Measurements from ENCODE around the gene CST2. TPM values are rescaled to one million over a fixed set of nuclear protein-coding genes. Genes with fewer than 3 reads are reported as not detected.
"Not testable (repeated sequence)": the region's sequence is repeated elsewhere in the genome, so short reads cannot be mapped to it uniquely, and the experiment has no call there.

The CST2 gene, protein sequence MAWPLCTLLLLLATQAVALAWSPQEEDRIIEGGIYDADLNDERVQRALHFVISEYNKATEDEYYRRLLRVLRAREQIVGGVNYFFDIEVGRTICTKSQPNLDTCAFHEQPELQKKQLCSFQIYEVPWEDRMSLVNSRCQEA
- total RNA-seq, result not detected in 2 replicates

DNA sequence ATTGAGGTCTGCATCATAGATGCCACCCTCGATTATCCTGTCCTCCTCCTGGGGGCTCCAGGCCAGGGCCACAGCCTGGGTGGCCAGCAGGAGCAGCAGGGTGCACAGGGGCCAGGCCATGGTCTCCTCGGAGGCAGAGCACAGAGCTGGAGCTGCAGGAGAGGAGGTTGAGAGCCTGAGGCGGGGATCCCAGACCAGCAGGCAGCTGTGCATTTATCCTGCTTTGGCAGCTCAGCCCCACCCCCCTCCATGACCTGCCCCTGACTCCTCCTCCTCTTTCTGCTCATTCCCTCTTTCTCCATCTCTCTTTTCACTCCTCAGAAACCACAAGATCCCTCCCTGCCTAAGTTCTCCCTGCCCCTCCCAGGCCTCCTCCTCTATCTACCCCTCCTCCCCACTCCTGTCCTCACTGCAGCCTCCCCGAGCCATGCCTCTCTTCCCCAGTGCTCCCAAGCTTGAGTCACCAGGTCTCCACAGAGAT lies at the start of gene CST2:
CST2 (minus strand) TSS at position 189 of the 481 bp plus-strand sequence; CDS start at position 120, 69 bp downstream.
- intact Hi-C loops (cut with micrococcal nuclease), result no loop called here

DNA sequence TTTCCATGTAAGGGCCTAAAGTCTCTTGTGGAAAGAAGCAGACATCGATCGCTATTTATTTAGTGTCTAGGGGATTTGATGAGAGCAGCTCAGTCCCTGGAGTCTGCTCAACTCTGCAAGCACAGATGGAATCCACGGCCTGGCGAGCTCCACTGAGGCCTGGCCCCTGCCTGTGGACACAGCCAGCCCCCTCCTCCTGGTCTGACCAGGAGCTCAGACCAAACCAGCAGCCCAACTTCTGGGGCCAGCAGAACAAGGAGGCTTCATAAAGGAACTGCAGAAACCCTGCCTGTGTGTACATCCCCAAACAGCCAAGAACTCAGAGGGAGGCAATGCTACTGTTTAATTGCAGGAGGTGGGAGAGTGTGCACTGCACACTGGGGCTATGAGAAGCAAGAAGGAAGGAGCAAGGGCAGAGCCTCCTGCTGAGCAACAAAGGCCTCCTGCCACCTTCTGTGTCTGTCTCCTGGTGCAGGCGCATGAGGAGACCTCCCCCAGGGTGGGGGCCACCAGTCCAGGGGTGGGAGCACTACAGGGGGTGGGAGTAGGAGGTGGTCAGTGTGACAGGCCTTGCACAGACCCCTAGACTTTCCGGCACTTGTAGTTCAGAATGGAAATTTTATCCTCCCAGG lies 49.2 kb upstream of the CST2 start:
- intact Hi-C loops (cut with micrococcal nuclease), result no loop called here

- intact Hi-C loops (cut with micrococcal nuclease), result no loop called here
Observed at GRCh38 chr20:23874747-23875146, 48.2 kb upstream of the CST2 start.

DNA sequence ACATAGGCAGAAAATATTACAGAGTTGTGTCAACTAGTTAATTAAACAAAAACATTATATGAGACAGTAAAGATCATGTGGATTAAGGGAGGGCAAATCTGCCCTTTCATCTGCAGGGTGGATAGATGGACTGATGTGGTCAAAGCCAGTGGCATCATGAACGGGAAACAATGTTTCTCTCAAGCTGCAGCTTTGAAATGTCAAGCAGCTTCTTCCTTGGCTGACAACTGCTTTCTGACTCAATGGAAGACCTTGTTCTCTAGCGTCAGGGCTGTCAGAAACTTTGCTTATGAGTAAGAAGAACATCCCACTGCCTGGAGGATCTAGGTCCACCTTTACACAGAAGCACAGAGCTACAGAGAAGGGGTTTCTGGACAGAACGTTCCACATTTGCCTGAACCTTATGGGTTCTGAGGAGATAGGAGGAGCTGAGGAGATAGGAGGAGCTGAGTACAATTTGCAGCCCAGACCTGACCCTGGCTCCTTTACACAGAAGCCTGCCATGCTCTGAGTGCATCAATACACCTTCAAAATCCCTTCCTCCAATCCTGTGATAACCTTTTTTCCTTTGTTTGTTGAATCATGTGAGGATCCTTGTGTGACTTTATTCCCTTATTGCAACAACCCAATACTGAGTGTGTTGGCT lies 47.0 kb upstream of the CST2 start:
- intact Hi-C loops (cut with micrococcal nuclease), result no loop called here

DNA sequence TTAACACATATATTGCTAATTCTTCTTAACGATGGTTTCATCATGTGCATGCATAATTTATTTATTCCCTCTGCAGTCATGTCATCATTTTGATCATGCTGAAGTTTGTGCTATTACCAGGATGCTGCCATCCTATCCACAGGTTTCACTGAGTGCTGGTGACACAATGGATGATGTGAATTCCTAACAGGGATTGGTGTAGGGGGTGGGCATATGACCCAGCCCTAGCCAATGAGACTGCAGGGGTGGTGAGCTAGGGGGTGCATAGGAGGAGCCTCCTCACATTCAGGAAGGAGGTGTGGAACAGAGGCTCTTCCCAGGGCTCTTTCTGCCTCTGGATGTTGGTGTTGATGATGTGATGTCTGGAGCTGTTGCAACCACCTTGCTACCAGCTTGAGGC lies 45.5 kb upstream of the CST2 start:
- intact Hi-C loops (cut with micrococcal nuclease), result no loop called here

- intact Hi-C loops (cut with micrococcal nuclease), result no loop called here
Observed at GRCh38 chr20:23870461-23870860, 43.9 kb upstream of the CST2 start.

DNA sequence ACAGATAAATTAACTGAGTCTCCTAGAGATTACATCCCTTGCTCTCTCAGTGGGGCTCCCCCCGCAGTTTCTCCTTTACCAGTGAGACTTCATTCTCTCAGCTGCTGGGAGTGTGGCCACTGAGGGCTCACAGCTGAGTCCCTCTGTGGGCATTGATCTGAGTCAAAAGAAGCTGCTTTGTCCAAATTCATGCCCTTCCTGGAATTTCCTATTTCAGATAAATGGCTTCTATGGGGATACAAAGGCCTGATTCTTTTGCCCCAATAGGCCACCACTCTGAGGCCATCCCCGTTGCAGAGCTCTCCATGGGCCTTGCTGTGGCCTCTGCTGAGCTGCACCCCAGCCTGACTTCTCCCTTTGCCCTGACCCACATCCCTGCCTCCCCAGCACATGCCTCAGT lies 43.0 kb upstream of the CST2 start:
- intact Hi-C loops (cut with micrococcal nuclease), result no loop called here

GRCh38 chr20:23868321-23868720 lies 41.8 kb upstream of the CST2 start:
- intact Hi-C loops (cut with micrococcal nuclease), result no loop called here

DNA sequence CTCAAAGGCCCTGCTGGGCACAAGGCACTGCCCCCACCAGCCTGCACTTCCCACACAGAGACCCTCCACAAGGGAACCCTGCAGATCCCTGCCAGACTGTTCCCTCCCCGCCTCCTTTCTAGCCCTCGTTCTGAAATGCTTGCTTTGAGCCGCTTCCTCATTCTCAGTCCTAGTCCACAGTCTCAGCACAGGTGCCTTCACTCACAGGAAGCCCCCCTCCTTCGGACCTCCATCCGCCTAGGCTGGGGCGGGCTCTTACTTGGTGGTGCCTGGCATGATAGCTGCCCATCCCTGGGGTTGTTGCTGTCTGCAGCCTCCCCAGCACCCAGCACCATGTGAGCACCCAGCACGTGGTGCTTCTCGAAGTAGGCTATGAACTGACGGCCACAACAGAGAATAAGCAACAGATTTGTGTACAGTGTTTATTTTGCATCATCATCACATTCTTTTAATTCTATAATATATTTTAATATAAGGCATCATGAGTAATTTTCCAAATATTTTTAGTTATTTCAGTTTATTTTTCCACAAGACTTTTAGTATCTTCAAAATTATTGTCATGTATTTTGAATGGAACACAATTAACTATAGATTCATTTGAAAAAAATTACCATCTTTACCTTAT lies 40.7 kb upstream of the CST2 start:
- intact Hi-C loops (cut with micrococcal nuclease), result no loop called here

- intact Hi-C loops (cut with micrococcal nuclease), result not testable (repeated sequence)
Observed at GRCh38 chr20:23860771-23861170, 34.2 kb upstream of the CST2 start.

- intact Hi-C loops (cut with micrococcal nuclease), result no loop called here
Observed at GRCh38 chr20:23857962-23858595, 31.6 kb upstream of the CST2 start.

GRCh38 chr20:23856736-23857135 lies 30.2 kb upstream of the CST2 start:
- intact Hi-C loops (cut with micrococcal nuclease), result no loop called here

DNA sequence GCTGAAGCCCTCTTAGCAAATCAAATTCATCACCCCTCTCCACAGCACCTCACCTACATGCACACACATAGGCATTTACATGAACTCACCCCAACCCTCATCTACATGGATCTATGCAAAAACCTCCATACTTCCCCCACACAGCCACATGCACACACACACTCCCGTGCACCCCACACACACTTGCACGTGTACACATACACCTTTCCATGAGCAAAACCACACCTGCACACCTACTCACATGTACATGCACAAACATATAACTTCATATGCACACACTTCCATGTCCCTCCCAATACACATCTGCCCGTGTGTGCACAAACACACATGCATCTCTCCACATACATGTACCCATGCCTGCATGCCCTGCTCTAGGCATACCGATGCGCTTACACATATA lies 29.7 kb upstream of the CST2 start:
- intact Hi-C loops (cut with micrococcal nuclease), result no loop called here

- intact Hi-C loops (cut with micrococcal nuclease), result no loop called here
Observed at GRCh38 chr20:23841693-23842092, 15.2 kb upstream of the CST2 start.

DNA sequence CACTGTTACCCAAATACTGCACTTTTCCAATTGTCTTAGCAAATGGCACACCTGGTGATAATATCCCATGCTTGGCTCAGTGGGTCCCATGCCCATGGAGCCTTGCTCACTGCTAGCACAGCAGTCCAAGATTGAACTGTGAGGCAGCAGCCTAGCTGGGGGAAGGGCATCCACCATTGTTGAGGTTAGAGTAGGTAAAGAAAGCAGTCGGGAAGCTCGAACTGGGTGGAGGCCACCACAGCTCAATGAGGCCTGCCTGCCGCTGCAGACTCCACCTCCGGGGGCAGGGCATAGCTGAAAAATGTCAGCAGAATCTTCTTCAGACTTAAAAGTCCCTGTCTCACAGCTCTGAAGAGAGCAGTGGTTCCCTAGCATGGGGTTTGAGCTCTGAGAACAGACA lies 9.2 kb upstream of the CST2 start:
- intact Hi-C loops (cut with micrococcal nuclease), result no loop called here

- intact Hi-C loops (cut with micrococcal nuclease), result no loop called here
Observed at GRCh38 chr20:23832775-23833513, 6.4 kb upstream of the CST2 start.

DNA sequence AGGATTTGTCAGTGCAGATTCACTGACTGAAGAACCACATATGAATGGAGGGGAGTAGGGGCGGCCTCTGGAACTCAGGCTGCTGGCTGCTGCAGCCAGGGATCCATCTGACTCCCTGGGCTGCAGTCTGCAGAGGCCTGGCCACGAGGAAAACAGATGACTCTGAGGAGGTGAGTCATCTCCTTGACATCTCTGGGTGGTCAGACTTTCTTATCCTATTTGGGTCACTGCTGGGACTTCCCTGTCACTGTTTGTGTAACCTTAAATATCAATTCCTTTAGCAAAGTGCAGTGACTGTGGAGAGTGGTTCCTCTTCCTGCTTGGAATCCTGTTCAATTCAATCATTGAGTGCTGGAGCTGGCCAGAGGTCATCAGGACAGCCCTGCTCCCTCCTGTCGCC lies 5.4 kb upstream of the CST2 start:
- intact Hi-C loops (cut with micrococcal nuclease), result not testable (repeated sequence)

DNA sequence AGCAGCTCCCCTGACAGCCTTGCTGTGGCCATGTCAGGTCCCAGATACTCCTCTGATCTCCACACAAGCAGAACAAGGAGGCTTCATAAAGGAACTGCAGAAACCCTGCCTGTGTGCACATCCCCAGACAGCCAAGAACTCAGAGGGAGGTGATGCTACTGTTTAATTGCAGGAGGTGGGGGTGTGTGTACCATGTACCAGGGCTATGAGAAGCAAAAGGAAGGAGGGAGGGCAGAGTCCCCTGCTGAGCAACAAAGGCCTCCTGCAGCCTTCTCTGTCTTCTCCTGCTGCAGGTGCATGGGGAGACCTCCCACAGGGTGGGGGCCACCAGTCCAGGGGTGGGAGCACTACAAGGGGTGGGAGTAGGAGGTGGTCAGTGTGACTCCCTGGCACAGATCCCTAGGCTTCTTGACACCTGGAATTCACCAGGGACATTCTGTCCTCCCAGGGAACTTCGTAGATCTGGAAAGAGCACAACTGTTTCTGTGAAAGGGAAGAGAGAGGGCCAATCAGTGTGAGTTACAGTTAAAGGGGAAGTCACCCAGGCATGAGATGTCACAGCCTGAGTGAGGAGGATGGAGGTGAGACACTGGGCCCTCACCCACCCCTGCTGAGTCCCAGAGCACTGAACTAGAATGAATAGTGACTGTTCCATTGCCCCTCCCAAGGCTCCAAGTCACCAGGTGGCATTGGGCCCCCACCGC lies 2.8 kb downstream of the CST2 start:
- intact Hi-C loops (cut with micrococcal nuclease), result no loop called here

GRCh38 chr20:23823111-23823510 lies 3.4 kb downstream of the CST2 start:
- intact Hi-C loops (cut with micrococcal nuclease), result no loop called here

- intact Hi-C loops (cut with micrococcal nuclease), result no loop called here
Observed at GRCh38 chr20:23820493-23820892, 6.0 kb downstream of the CST2 start.

DNA sequence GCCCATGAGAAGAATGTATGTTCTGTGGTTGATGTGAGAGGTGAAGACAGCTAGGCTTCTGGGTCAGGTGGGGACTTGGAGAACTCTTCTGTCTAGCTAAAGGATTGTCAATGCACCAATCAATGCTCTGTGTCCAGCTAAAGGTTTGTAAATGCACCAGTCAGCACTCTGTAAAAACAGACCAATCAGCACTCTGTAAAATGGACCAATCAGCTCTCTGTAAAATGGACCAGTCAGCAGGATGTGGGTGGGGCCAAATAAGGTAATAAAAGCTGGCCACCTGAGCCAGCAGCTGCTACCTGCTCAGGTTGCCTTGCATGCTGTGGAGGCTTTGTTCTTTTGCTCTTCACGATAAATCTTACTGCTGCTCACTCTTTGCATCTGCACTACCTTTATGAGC lies 15.0 kb downstream of the CST2 start:
- intact Hi-C loops (cut with micrococcal nuclease), result not testable (repeated sequence)
